ENCODE results near the gene UGT2A3.

GRCh38 chr4:68883870-68884269 lies 67.7 kb downstream of the UGT2A3 start:
- TF ChIP-seq TAF1 (IDR thresholded peaks at IDR 0.05; ENCODE audit: borderline replicate concordance, low read depth, low read length) (no peak), POLR2AphosphoS5 (IDR thresholded peaks at IDR 0.05; ENCODE audit: low read depth, low read length) (no peak), POLR2A (IDR thresholded peaks at IDR 0.05; ENCODE audit: low read depth, low read length) (no peak)

Measured in GM12892 (cell line).